Measurements from ENCODE around the gene ZNF738. TPM values are rescaled to one million over a fixed set of nuclear protein-coding genes. Genes with fewer than 3 reads are reported as not detected.

The ZNF738 gene
- polyA plus RNA-seq, 1 donor from 2014 or later, result 159 TPM

DNA sequence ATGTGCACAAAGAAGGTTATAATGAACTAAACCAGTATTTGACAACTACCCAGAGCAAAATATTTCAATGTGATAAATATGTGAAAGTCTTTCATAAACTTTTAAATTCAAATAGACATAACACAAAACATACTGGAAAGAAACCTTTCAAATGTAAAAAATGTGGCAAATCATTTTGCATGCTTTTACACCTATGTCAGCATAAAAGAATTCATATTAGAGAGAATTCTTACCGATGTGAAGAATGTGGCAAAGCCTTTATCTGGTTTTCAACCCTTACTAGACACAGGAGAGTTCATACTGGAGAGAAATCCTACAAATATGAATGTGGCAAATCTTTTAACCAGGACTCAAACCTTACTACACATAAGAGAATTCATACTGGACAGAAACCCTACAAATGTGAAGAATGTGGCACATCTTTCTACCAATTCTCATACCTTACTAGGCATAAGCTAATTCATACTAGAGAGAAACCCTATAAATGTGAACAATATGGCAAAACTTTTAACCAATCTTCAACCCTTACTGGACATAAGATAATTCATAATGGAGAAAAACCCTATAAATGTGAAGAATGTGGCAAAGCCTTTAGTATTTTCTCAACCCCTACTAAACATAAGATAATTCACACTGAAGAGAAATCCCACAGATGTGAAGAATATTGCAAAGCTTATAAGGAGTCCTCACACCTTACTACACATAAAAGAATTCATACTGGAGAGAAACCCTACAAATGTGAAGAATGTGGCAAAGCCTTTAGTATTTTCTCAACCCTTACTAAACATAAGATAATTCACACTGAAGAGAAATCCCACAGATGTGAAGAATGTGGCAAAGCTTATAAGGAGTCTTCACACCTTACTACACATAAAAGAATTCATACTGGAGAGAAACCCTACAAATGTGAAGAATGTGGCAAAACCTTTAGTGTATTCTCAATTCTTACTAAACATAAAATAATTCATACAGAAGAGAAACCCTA, 64.5 kb downstream of the ZNF738 start:
- Histone ChIP-seq H4K20me1 (ENCODE audit: insufficient read depth) (no peaks in the 10 kb centered on the region), H3K79me2 (replicated peaks; ENCODE audit: insufficient read depth, low read length) (no peaks in the 10 kb centered on the region), H3K4me2 (ENCODE audit: low read length) (no peak overlapping the region), H3K4me3 (ENCODE audit: low read length) (no peak overlapping the region), H3K27ac (ENCODE audit: low read length) (no peak overlapping the region), H3K36me3 (ENCODE audit: insufficient read depth, low read length) (peaks cover 5% of the 10 kb centered on the region), H3K9me2 (ENCODE audit: insufficient read depth, low read length) (no peaks in the 10 kb centered on the region), H3F3A (ENCODE audit: insufficient read depth, low read length, poor library complexity, severe bottlenecking) (no peaks in the 10 kb centered on the region), H3K9ac (ENCODE audit: low read length) (no peak overlapping the region), H3K27me3 (ENCODE audit: insufficient read depth, low read depth, low read length) (no peaks in the 10 kb centered on the region), H2AFZ (ENCODE audit: low read depth, low read length) (no peak overlapping the region), H3K9me3 (ENCODE audit: low read length) (peaks cover 45% of the 10 kb centered on the region)
- no peak for TF ChIP-seq EZH2 (IDR thresholded peaks at IDR 0.05; ENCODE audit: borderline replicate concordance, insufficient read depth, low read length, poor library complexity, severe bottlenecking)
- no peak for TF ChIP-seq POLR2AphosphoS5 (IDR thresholded peaks at IDR 0.05)
- no peak for TF ChIP-seq SMC3 (conservative IDR thresholded peaks at IDR 0.05; ENCODE audit: poor library complexity)
- no peak for TF ChIP-seq EP300 (conservative IDR thresholded peaks at IDR 0.05; ENCODE audit: poor library complexity, severe bottlenecking)
- TF ChIP-seq RAD21 (conservative IDR thresholded peaks at IDR 0.05), result no peak
- TF ChIP-seq, protein P1, sequence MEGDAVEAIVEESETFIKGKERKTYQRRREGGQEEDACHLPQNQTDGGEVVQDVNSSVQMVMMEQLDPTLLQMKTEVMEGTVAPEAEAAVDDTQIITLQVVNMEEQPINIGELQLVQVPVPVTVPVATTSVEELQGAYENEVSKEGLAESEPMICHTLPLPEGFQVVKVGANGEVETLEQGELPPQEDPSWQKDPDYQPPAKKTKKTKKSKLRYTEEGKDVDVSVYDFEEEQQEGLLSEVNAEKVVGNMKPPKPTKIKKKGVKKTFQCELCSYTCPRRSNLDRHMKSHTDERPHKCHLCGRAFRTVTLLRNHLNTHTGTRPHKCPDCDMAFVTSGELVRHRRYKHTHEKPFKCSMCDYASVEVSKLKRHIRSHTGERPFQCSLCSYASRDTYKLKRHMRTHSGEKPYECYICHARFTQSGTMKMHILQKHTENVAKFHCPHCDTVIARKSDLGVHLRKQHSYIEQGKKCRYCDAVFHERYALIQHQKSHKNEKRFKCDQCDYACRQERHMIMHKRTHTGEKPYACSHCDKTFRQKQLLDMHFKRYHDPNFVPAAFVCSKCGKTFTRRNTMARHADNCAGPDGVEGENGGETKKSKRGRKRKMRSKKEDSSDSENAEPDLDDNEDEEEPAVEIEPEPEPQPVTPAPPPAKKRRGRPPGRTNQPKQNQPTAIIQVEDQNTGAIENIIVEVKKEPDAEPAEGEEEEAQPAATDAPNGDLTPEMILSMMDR (IDR thresholded peaks at IDR 0.05; ENCODE audit: poor library complexity, severe bottlenecking), result no peak
- TF ChIP-seq TAF1 (IDR thresholded peaks at IDR 0.05; ENCODE audit: low read depth), result no peak
- TF ChIP-seq MXI1 (conservative IDR thresholded peaks at IDR 0.05; ENCODE audit: poor library complexity, severe bottlenecking), result no peak
- TF ChIP-seq, protein P2, sequence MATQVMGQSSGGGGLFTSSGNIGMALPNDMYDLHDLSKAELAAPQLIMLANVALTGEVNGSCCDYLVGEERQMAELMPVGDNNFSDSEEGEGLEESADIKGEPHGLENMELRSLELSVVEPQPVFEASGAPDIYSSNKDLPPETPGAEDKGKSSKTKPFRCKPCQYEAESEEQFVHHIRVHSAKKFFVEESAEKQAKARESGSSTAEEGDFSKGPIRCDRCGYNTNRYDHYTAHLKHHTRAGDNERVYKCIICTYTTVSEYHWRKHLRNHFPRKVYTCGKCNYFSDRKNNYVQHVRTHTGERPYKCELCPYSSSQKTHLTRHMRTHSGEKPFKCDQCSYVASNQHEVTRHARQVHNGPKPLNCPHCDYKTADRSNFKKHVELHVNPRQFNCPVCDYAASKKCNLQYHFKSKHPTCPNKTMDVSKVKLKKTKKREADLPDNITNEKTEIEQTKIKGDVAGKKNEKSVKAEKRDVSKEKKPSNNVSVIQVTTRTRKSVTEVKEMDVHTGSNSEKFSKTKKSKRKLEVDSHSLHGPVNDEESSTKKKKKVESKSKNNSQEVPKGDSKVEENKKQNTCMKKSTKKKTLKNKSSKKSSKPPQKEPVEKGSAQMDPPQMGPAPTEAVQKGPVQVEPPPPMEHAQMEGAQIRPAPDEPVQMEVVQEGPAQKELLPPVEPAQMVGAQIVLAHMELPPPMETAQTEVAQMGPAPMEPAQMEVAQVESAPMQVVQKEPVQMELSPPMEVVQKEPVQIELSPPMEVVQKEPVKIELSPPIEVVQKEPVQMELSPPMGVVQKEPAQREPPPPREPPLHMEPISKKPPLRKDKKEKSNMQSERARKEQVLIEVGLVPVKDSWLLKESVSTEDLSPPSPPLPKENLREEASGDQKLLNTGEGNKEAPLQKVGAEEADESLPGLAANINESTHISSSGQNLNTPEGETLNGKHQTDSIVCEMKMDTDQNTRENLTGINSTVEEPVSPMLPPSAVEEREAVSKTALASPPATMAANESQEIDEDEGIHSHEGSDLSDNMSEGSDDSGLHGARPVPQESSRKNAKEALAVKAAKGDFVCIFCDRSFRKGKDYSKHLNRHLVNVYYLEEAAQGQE (IDR thresholded peaks at IDR 0.05; ENCODE audit: borderline replicate concordance), result no peak

Other genes starting within 250 kb of the ZNF738 start
- 14.0 and 16.3 TPM in 2 replicates for gene ZNF431, start 217.0 kb upstream of the ZNF738 start, polyA plus RNA-seq
- 16.0 and 30.9 TPM in 2 replicates for gene ZNF708, start 29.6 kb upstream of the ZNF738 start, polyA plus RNA-seq
- gene ZNF493, start 38.1 kb downstream of the ZNF738 start, polyA plus RNA-seq, result 85.8 and 92.2 TPM in 2 replicates
- gene ZNF429, start 146.6 kb downstream of the ZNF738 start, polyA plus RNA-seq, result 54.1 and 65.4 TPM in 2 replicates

Data from neural cell (in vitro differentiated cells).